SU-DHL-6 (cell line): Measurements from ENCODE around the gene CDC42BPG.

ENCODE experiments used
- EZH2phosphoT487 ChIP-seq: fragments of 200-600 bp; sonication (generic), shearing (Covaris generic); conservative IDR thresholded peaks from 2 replicates; pipeline ENCODE4 v1.6.1; 2018; ENCODE audit warnings: mild to moderate bottlenecking, antibody characterized with exemption, low read length, moderate library complexity, mixed read lengths
- TF ChIP-seq, protein P1 (sequence below): fragments of 200-600 bp; sonication (generic); IDR thresholded peaks from one replicate; pipeline ENCODE4 v1.5.1; 2017; ENCODE audit warnings: antibody characterized with exemption, mild to moderate bottlenecking, low read length, moderate library complexity; ENCODE audit not compliant: insufficient read depth, poor library complexity, severe bottlenecking

DNA sequence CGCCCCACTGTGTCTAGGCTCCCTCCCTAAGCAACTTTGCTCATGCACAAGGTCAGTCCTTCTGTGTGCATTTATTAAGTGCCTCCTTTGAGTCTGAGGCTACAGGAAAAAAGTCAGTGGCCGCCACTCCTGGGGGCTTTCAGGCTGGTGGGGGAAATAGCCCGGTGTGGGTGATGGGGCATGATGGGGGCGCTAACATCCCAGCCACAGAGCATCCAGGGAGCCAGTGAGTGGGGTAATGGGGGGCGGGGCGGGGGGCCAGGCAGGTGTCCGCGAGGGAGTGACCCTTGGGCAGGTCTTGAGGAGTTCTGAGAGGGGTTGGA lies 43.9 kb upstream of the CDC42BPG start:
- TF ChIP-seq, protein P1, sequence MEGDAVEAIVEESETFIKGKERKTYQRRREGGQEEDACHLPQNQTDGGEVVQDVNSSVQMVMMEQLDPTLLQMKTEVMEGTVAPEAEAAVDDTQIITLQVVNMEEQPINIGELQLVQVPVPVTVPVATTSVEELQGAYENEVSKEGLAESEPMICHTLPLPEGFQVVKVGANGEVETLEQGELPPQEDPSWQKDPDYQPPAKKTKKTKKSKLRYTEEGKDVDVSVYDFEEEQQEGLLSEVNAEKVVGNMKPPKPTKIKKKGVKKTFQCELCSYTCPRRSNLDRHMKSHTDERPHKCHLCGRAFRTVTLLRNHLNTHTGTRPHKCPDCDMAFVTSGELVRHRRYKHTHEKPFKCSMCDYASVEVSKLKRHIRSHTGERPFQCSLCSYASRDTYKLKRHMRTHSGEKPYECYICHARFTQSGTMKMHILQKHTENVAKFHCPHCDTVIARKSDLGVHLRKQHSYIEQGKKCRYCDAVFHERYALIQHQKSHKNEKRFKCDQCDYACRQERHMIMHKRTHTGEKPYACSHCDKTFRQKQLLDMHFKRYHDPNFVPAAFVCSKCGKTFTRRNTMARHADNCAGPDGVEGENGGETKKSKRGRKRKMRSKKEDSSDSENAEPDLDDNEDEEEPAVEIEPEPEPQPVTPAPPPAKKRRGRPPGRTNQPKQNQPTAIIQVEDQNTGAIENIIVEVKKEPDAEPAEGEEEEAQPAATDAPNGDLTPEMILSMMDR, result no peak
- TF ChIP-seq EZH2phosphoT487, result no peak
